GM20431 (cell line): ENCODE data around the gene LYPD3.
"Not testable (repeated sequence)": the region's sequence is repeated elsewhere in the genome, so short reads cannot be mapped to it uniquely, and the experiment has no call there.

Source experiments
- in situ Hi-C: fragments of 300-500 bp; cut with MseI, MboI; formaldehyde crosslinking; loops from one replicate; pipeline ENCODE4 v1.15.0; 2020; ENCODE audit warnings: low sequenced_read_pairs; ENCODE audit not compliant: unreplicated experiment

LYPD3 gene

GRCh38 chr19:43465468-43466120, at the start of gene LYPD3:
Gene LYPD3, minus strand, starts transcription at chr19:43465608. Its CDS starts 37 bp downstream, at chr19:43465571.
- in situ Hi-C loops: no loop called here

DNA sequence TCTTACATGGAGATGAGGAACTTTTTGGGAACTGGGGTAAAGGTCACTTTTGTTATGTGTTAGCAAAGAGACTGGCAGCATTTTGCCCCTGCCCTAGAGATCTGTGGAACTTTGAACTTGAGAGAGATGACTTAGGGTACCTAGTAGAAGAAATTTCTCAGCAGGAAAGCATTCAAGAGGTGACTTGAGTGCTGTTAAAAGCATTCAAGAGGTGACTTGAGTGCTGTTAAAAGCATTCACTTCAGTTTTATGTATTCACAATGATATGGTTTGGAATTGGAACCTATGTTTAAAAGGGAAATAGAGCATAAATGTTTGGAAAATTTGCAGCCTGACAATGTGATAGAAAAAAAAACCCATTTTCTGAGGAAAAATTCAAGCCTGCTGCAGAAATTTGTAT, 47.0 kb upstream of the LYPD3 start:
- in situ Hi-C loops: not testable (repeated sequence)

- in situ Hi-C loops: no loop called here
These were observed 45.9 kb upstream of the LYPD3 start for GRCh38 chr19:43511324-43511723.

DNA sequence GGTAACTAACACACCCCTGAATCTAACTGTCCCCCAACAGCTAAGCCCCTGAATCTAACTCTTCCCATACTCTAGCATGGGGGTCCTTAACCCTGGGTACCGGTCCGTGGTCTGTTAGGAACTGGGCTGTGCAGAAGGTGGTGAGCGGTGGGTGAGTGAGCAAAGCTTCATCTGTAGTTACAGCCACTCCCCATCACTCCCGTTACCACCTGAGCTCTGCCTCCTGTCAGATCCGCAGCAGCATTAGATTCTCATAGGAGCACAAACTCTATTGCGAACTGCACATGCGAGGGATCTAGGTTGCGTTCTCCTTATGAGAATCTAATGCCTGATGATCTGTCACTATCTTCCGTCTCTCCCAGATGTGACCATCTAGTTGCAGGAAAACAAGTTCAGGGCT, 45.3 kb upstream of the LYPD3 start:
- in situ Hi-C loops: no loop called here

- in situ Hi-C loops: no loop called here
These were observed 42.5 kb upstream of the LYPD3 start for GRCh38 chr19:43507880-43508279.

GRCh38 chr19:43506629-43507028, 41.2 kb upstream of the LYPD3 start:
- in situ Hi-C loops: no loop called here

- in situ Hi-C loops: no loop called here
These were observed 40.5 kb upstream of the LYPD3 start for GRCh38 chr19:43505941-43506340.

DNA sequence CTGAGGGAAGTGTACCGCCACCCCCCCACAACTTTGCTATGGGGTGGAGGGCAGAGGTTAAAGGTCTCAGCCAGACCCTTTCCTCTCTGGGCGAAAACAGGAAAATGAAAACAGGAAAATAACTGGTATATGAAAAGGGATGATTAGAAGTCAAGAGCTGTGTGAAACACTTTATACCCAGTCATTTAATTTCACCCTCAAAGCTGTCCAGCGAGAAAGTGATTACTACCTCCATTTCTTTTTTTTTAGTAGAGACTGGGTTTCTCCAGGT, 39.7 kb upstream of the LYPD3 start:
- in situ Hi-C loops: no loop called here

DNA sequence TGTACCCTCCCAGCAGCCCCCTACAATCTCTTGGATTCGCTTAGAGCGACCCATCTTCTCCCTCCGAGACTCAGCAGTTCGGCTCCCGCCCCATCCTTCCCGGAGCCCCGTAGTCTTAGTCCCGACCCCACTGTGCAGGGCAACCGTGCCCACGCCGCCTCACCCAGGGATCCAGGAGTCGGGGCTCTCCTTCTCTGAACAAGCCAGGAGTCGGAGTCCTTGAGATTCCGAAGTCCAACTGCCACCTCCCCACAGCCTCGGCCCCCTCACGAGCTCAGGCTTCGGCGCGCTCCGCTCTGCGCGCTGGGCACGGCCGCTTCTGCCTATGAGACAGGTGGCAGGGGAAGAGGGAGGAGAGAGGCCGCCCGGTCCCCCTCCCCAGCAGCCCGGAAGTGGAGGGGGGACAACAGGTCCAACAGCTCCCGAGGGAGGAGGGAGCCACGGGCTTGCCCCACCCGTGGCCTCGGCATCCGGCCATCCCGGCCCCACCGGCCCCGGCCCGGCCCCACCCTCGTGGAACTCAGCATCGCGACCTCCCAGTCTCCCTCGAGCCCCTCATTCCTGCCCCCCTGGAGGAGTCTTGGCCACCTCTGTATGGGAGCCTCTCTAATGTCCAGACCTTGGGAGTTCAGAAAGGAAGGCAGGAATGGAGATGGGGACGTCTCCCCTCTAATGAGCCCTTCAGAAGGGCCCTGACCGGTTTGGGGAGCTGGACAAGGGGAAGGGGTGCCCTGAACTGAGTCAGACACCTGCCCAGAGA, 39.2 kb upstream of the LYPD3 start, which contains the start of gene PHLDB3:
PHLDB3 (minus strand) TSS at position 321 of the 760 bp plus-strand sequence. CDS start 628 bp downstream, outside the sequence.
- in situ Hi-C loops: no loop called here

GRCh38 chr19:43503501-43504425, 38.4 kb upstream of the LYPD3 start:
- in situ Hi-C loops: no loop called here

- in situ Hi-C loops: no loop called here
These were observed 37.1 kb upstream of the LYPD3 start for GRCh38 chr19:43502419-43502976.

GRCh38 chr19:43501661-43502418, 36.4 kb upstream of the LYPD3 start:
- in situ Hi-C loops: no loop called here

GRCh38 chr19:43499042-43499441, 33.6 kb upstream of the LYPD3 start:
- in situ Hi-C loops: no loop called here

GRCh38 chr19:43498233-43498842, 32.9 kb upstream of the LYPD3 start:
- in situ Hi-C loops: no loop called here

- in situ Hi-C loops: no loop called here
These were observed 31.6 kb upstream of the LYPD3 start for GRCh38 chr19:43496960-43497359.

DNA sequence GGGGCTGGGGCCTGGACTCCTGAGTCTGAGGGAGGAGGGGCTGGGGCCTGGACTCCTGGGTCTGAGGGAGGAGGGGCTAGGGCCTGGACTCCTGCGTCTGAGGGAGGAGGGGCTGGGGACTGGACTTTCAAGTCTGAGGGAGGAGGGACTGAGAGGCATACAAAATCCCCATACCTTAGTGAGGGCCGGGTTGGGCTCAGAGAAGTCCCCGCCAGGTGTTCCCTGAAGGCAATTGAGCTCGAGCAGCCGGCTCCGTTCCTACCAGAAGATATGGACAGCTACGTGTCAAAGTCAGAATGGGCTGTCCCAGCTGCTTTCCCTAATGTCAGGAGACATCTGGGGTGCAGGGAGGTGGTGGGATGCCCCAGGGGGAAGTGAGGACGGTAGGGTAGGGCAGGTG, 29.7 kb upstream of the LYPD3 start:
- in situ Hi-C loops: no loop called here

- in situ Hi-C loops: no loop called here
These were observed 25.4 kb upstream of the LYPD3 start for GRCh38 chr19:43490759-43491158.

GRCh38 chr19:43489979-43490599, 24.7 kb upstream of the LYPD3 start:
- in situ Hi-C loops: no loop called here

DNA sequence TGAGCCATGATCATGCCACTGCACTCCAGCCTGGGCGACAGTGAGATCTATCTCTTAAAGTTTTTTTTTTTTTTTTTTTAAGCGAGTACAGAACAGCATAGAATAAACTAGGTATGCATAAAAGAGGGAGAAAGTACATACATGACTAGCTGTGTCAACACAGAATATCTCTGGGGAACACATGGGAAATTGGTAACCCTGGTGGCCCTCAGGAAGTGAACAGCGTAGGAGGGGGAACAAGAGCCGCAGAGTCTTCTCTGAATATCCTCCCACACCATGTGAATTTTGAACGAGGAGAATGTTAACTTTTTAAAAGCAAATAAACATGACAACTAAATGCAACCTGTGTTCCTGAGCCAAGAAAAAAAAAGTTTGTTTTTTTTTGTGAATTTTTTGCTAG, 23.9 kb upstream of the LYPD3 start:
- in situ Hi-C loops: no loop called here
